Activated CD4-positive, alpha-beta memory T cell treated with anti-CD3 and anti-CD28 coated beads for 36 hours (primary cell): ENCODE measurements around the gene ZNF853. TPM values are rescaled to one million over a fixed set of nuclear protein-coding genes. Genes with fewer than 3 reads are reported as not detected.
"Not testable (repeated sequence)": the region's sequence is repeated elsewhere in the genome, so short reads cannot be mapped to it uniquely, and the experiment has no call there.

ENCODE experiments used
- CTCF ChIA-PET: fragments of 350-600 bp; sonication (Branson Sonifier 250); formaldehyde crosslinking; loops from one replicate; lab custom pipeline; 2021; ENCODE audit warnings: antibody characterized with exemption, inconsistent platforms; lab: Charles Lee
- POLR2A ChIA-PET: fragments of 350-600 bp; sonication (Branson Sonifier 250); formaldehyde crosslinking; loops from one replicate; lab custom pipeline; 2021; ENCODE audit warnings: antibody characterized with exemption; lab: Charles Lee
- DNase-seq: peaks from one replicate; pipeline ENCODE4 v3.0.0-alpha.2; 2020
- H3K27ac Mint-ChIP-seq: one replicate; pipeline ENCODE4 v1.8.0; 2021; ENCODE audit warnings: mixed read lengths
- H3K27me3 Mint-ChIP-seq: one replicate; pipeline ENCODE4 v1.8.0; 2021; ENCODE audit warnings: mixed read lengths
- H3K36me3 Mint-ChIP-seq: one replicate; pipeline ENCODE4 v1.8.0; 2021; ENCODE audit warnings: mixed read lengths
- H3K4me1 Mint-ChIP-seq: one replicate; pipeline ENCODE4 v1.8.0; 2021; ENCODE audit warnings: low read depth, mixed read lengths
- H3K4me3 Mint-ChIP-seq: one replicate; pipeline ENCODE4 v1.8.0; 2021; ENCODE audit warnings: mild to moderate bottlenecking, mixed read lengths
- H3K9me3 Mint-ChIP-seq: one replicate; pipeline ENCODE4 v1.8.0; 2021; ENCODE audit warnings: mixed read lengths
- intact Hi-C: fragments of 100-400 bp; cut with micrococcal nuclease; formaldehyde crosslinking; loops from one replicate; pipeline ENCODE4 v1.15.1; 2023
- total RNA-seq, 2 experiments: library from RNA; stranded (reverse); gene quantifications; one replicate each; pipeline ENCODE4 v1.2.3, GENCODE V29; 2021

Gene ZNF853
- total RNA-seq, 2 experiments from 2014 or later, result 0.99 to 1.2 TPM

- intact Hi-C loops, H3K4me3 Mint-ChIP-seq, POLR2A ChIA-PET, CTCF ChIA-PET, H3K27ac Mint-ChIP-seq, DNase-seq, H3K4me1 Mint-ChIP-seq, H3K27me3 Mint-ChIP-seq: not testable (repeated sequence)
- H3K36me3 Mint-ChIP-seq, result peaks cover 29% of the 10 kb centered on the region
- peaks cover 59% of the 10 kb centered on the region for H3K9me3 Mint-ChIP-seq
Observed at GRCh38 chr7:6670851-6671250, 55.4 kb downstream of the ZNF853 start.

Other genes starting within 250 kb of the ZNF853 start
- gene RAC1, start 241.1 kb upstream of the ZNF853 start, total RNA-seq, result 100 to 1,000 TPM; 188 to 196 TPM
- 10 to 100 TPM; 12.8 to 13.6 TPM for gene DAGLB, start 167.7 kb upstream of the ZNF853 start, total RNA-seq
- gene KDELR2, start 131.5 kb upstream of the ZNF853 start, total RNA-seq, result 10 to 100 TPM; 72.5 to 80.2 TPM
- under 1 TPM; 0.19 to 0.21 TPM for gene GRID2IP, start 64.1 kb upstream of the ZNF853 start, total RNA-seq
- gene ZDHHC4, start 38.2 kb upstream of the ZNF853 start, total RNA-seq, result 10 to 100 TPM; 31.7 to 44.4 TPM
- gene INTS15, start 25.6 kb upstream of the ZNF853 start, total RNA-seq, result 10 to 100 TPM; 25.9 to 27.5 TPM
- 10 to 100 TPM; 19.7 to 21.7 TPM for gene ZNF316, start 21.7 kb downstream of the ZNF853 start, total RNA-seq
- gene ZNF12, start 91.3 kb downstream of the ZNF853 start, total RNA-seq, result 10 to 100 TPM; 14.9 to 15.2 TPM
- gene RSPH10B2, start 138.5 kb downstream of the ZNF853 start, total RNA-seq, result under 1 TPM; 0.24 to 0.43 TPM
- 10 to 100 TPM; 65.7 to 82.4 TPM for gene CCZ1B, start 210.7 kb downstream of the ZNF853 start, total RNA-seq